HG03469 (cell line): ENCODE data around the gene DIRAS2.

Experiments
- ATAC-seq: cut with Tn5 transposase; IDR thresholded peaks from one replicate; pipeline ENCODE4 v1.9.1; 2021; ENCODE audit warnings: mild to moderate bottlenecking, moderate library complexity, moderate number of reproducible peaks; ENCODE audit not compliant: unreplicated experiment

Gene DIRAS2

GRCh38 chr9:90613502-90613901 lies 29.1 kb downstream of the DIRAS2 start:
- ATAC-seq = no peak

- no peak for ATAC-seq
These were observed 29.7 kb downstream of the DIRAS2 start for GRCh38 chr9:90612957-90613356.

DNA sequence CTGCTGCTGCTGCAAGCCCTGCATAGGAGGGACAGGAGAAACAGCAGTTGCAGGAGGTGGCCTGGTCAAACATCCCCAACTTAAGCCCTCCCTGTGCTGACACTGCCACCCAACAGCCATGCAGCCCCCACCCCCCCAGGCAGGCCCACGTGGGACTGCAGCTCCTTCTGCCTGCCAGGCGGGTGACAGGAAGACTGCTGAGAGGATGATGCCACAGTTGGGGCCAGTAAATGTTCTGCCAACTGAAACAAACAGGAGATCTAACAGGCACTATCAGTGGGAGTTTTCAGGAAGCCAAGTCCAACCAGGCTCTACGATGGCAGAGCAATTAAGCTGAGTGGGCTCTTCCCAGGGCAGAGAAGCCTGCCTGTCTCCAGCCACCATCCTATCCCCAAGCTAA lies 31.1 kb downstream of the DIRAS2 start:
- no peak for ATAC-seq

DNA sequence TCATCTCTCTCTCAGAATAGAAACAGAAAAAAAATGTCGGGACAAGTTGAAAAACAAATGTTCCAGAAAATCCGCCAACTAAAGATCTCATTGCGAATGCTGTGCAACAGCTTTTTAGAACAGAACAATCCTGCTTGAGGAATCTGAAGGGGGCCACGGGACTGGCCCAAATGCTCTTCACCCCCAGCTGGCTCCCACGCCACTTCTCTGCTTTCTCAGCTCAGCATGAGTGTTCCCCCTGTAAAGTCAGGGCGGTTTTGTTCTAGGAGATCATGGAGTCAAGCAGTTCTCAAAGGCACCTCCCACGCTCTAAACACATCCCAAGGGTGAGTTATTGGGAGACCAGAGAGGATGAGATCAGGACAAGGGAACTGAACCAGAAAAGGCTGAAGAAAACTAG lies 31.5 kb downstream of the DIRAS2 start:
- no peak for ATAC-seq

- ATAC-seq = no peak
These were observed 34.7 kb downstream of the DIRAS2 start for GRCh38 chr9:90607701-90608516.

DNA sequence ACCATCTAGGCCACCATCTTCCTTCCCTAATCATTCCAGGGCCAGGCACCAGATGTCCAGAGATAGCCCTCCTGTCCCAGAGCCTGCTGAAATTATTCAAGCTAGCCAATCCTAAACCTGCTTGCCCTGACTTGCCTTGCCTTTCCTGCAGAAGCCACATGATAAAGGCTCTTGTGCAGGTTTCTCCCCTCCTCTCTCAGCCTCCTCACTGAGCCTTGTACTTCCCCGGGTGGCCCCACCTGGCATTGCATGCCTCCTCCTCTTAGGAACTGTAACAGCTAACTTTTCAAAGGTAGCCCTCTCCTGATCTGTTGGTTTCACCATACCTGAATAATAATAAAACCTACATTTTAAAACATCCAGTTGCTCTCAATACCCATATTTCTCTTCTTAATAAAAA lies 42.6 kb downstream of the DIRAS2 start:
- no peak for ATAC-seq

DNA sequence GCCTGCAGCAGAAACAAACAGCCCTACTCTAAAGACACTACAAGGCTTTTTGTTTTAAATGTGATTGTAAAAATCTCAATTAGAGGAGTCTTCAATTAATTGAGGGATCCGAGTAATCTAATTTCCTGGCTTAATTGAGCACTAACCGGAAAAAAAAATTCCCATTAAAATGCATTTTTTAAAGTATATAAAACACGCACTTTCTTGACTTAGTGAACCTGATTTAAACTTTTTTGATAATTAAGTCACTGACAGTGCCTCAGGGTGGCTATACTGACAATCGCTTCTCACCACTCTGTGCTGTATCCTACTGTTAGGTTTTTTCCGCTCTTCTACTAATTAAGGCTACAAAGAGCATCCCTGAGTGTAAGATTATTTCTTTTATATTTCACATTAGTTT lies 44.4 kb downstream of the DIRAS2 start:
- ATAC-seq = no peak

- ATAC-seq = no peak
These were observed 49.0 kb downstream of the DIRAS2 start for GRCh38 chr9:90593646-90594045.

DNA sequence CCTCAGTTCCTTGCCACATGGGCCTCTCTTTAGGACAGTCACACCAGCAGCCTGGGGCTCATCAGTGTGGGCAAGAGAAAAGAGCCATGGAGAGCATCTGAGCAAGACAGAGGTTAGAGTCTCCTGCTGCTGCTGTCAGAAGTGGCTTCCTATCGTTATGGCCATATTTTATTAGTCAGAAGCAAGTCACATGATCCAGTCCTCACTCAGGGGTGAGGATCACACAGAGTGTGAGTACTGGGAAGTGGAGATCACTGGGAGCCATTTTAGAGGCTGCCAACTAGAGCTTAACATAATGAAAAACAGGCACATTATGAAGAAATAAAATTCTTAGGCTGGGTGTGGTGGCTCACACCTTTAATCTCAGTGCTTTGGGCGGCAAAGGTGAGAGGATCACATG lies 62.0 kb downstream of the DIRAS2 start:
- no peak for ATAC-seq

GRCh38 chr9:90579181-90579580 lies 63.4 kb downstream of the DIRAS2 start:
- no peak for ATAC-seq

- ATAC-seq = no peak
These were observed 64.4 kb downstream of the DIRAS2 start for GRCh38 chr9:90578126-90578815.

DNA sequence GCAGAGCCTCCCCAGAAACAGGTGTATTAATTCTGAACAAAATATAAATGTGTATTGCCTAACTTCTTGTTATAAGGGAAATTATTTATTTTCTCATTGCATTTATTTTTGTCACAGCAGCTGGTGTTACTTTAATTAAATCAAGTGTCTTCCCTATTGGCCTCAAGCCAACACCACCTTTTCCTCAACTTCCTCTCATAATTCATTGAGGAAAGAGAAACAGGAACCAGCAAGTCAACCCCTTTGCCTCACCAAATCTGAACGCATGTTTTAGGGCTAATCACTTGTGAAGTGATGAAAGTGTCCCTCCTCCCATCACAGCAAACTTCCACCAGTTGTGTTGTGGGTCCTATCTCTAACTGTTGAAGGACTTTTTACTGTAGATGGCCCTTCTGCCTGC lies 73.1 kb downstream of the DIRAS2 start:
- no peak for ATAC-seq

GRCh38 chr9:90568667-90569066 lies 74.0 kb downstream of the DIRAS2 start:
- no peak for ATAC-seq

GRCh38 chr9:90562229-90562628 lies 80.4 kb downstream of the DIRAS2 start:
- no peak for ATAC-seq
